ENCODE measurements around the gene ZNF688. TPM values are rescaled to one million over a fixed set of nuclear protein-coding genes. Genes with fewer than 3 reads are reported as not detected.

Gene ZNF688
- total RNA-seq, 4 donors from 2014 or later, result 9.9 to 33.0 (median 20.0) TPM

DNA sequence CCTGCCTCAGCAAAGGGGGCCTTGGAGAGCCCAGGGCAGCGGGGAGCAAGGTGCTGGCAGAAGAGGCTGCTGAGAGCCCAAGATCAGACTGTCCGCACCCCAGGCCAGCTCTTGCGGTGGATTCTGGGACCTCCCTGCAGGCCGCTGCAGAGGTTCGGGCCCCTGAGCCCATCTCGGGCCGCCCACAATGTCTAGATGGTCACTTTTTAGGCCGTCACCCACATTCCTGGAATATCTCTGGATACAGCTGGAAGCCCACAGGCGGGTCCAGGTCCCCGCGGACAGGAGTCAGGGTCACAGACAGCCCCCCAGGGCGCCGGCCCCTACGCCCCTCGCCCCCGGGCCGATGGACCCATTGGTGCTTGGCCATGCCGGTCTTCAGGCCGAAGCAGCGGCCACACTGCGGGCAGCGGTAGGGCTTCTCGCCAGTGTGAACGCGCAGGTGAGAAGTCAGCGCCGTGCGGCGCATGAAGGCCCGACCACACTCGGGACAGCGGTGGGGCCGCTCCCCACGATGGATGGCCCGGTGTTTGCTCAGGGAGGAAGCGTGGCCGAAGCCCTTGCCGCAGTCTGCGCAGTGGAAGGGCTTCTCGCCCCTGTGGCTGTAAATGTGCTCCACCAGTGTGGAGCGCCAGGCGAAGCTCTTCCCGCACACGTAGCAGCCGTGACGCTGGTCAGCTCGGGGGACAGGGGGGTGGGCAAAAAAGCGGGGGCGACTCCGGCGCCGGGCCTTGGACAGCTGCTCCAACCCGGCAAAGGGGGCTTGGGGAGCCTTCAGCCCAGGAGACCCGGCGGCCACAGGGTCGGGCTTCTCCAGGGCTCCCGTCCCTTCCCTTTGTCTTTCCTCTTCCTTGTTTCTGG is 39.0 kb downstream of the ZNF688 start:
- 94% methylated on average over 20 of the region's 57 CpGs for WGBS
- DNase-seq (ENCODE audit: low spot score in 2 of 2), result no peak
- H3K27me3 ChIP-seq, result no peaks in the 10 kb centered on the region
- peaks cover 46% of the 10 kb centered on the region for H3K4me1 ChIP-seq
- H3K4me3 ChIP-seq, result no peak overlapping the region
- no peak overlapping the region for H3K27ac ChIP-seq
- H3K9me3 ChIP-seq, result no peaks in the 10 kb centered on the region
- TF ChIP-seq POLR2AphosphoS5 (IDR thresholded peaks at IDR 0.05) (no peak), POLR2A (IDR thresholded peaks at IDR 0.05) (no peak), EP300 (IDR thresholded peaks at IDR 0.05) (no peak)
- TF ChIP-seq, protein P1, sequence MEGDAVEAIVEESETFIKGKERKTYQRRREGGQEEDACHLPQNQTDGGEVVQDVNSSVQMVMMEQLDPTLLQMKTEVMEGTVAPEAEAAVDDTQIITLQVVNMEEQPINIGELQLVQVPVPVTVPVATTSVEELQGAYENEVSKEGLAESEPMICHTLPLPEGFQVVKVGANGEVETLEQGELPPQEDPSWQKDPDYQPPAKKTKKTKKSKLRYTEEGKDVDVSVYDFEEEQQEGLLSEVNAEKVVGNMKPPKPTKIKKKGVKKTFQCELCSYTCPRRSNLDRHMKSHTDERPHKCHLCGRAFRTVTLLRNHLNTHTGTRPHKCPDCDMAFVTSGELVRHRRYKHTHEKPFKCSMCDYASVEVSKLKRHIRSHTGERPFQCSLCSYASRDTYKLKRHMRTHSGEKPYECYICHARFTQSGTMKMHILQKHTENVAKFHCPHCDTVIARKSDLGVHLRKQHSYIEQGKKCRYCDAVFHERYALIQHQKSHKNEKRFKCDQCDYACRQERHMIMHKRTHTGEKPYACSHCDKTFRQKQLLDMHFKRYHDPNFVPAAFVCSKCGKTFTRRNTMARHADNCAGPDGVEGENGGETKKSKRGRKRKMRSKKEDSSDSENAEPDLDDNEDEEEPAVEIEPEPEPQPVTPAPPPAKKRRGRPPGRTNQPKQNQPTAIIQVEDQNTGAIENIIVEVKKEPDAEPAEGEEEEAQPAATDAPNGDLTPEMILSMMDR (IDR thresholded peaks at IDR 0.05), result no peak
- peaks cover 25% of the 10 kb centered on the region for H3K36me3 ChIP-seq

DNA sequence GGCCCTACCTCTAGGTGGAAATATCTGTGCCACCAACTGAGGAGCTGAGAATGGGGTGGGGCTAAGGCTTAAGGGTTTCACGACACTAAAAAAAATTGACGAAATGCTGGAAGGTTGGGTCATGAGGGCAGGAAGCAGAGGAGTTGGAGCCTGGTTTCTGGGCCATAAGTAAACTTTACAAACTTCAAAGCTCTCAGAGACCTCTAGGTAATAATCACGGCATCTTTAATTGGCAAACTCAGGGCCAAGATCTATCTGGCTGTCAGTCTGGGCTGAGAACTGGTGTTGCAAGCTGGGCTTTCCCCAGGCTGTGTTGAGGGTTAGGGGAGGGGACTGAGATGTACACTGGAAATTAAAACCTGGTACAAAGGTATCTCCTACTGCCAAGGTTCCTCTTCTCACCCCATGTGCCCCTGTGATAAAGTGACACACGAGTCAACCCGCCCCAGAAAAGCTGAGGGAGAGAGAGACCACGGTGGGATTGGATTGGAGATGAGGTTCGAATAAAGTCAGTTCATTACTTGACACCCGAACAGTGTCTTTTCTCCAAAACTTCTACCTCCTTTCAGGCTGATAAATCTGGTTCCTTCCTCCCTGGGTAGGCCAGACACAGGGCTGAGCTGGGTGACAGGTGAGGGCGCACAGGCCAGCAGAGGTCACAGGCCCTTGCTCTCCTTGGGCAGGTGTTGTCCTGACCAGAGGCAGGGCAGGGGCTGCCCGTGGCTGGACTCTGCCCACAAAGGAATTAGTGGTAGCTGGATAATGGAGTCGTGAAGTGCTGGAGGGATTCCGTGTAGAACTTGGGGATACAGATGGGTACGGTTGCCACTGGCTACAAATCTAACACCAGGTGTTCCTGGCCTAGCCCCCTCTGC is 41.1 kb downstream of the ZNF688 start:
- whole genome bisulfite sequencing, result 56% methylated on average over 13 of the region's 13 CpGs
- no peak for DNase-seq (ENCODE audit: low spot score in 2 of 2)
- TF ChIP-seq POLR2AphosphoS5 (IDR thresholded peaks at IDR 0.05), result no peak
- no peak for TF ChIP-seq EP300 (IDR thresholded peaks at IDR 0.05)
- no peak for TF ChIP-seq POLR2A (IDR thresholded peaks at IDR 0.05)
- Histone ChIP-seq H3K4me3 (no peak overlapping the region), H3K4me1 (peaks cover 46% of the 10 kb centered on the region), H3K27me3 (no peaks in the 10 kb centered on the region), H3K9me3 (no peaks in the 10 kb centered on the region), H3K27ac (peak overlapping the region; percentile 21), H3K36me3 (peaks cover 25% of the 10 kb centered on the region)

DNA sequence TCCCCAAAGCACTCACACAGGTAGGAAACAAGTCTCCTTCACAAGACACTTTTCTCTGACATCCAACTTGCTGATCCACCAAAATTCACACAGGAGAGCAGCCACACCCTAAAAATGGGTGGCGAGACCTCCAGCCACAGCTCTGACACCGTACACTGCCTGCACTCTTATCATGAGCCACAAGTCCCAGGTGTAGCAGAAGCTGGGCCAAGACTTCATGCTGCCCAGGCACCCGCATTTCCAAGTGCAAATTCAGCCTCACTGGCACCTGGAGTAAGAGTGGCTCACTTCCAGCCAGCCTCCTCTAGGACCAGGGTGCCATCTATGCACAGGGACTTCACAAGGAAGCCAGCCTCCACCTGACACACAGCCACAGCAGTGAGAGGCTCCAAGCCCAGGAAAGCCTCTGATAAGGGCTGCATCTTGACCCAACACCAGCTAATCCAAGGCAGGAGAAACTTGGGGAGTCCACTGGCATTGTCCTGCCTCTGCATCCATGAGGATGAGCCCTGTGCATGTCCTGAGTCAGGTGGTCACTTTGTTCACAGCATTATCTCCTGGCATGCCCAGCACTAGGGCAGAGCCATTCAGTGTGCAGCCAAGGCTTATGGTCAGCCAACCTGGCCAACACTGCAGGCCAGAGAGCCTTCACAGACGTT is 42.6 kb downstream of the ZNF688 start:
- 63% methylated on average over 3 of the region's 4 CpGs for WGBS
- H3K9me3 ChIP-seq, result no peaks in the 10 kb centered on the region
- no peak for DNase-seq (ENCODE audit: low spot score in 2 of 2)
- TF ChIP-seq EP300 (IDR thresholded peaks at IDR 0.05) (no peak), POLR2AphosphoS5 (IDR thresholded peaks at IDR 0.05) (no peak), POLR2A (IDR thresholded peaks at IDR 0.05) (no peak)
- TF ChIP-seq, protein P1 (IDR thresholded peaks at IDR 0.05), result no peak
- no peaks in the 10 kb centered on the region for H3K27me3 ChIP-seq
- no peak overlapping the region for H3K4me3 ChIP-seq
- H3K36me3 ChIP-seq, result peaks cover 35% of the 10 kb centered on the region
- H3K4me1 ChIP-seq, result peaks cover 43% of the 10 kb centered on the region
- no peak overlapping the region for H3K27ac ChIP-seq

DNA sequence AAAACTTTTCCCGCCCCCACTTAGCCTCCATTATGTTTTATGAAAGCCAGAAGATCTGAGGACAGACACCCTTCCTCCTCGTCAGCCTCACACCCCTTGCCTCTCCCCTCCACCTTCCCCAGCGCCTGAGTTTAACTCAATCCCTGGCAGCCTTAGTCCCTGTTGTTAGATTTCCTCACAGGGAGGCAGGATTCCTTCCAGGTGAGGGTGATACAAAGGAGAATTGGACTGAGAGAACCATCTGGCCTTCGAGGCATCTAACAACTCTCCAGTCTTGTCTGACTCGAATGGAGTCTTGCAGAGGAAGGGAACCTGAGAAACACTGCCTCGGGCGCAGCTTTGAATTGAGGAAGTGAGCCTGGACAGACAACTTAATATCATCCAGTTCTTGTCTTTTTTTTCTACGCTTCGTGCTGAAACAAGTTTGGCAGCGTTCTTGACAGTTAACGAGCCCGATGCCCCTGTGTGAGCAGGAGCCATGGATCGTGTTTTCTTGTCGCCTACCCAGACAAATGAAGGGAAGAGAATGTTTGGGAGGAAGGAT is 43.8 kb downstream of the ZNF688 start:
- Histone ChIP-seq H3K27me3 (no peaks in the 10 kb centered on the region), H3K36me3 (peaks cover 33% of the 10 kb centered on the region), H3K27ac (peak overlapping the region; percentile 99), H3K9me3 (no peaks in the 10 kb centered on the region), H3K4me1 (peaks cover 34% of the 10 kb centered on the region), H3K4me3 (peak overlapping the region; percentile 90)
- TF ChIP-seq, protein P1 (IDR thresholded peaks at IDR 0.05), result no peak
- TF ChIP-seq POLR2A (IDR thresholded peaks at IDR 0.05), result no peak
- TF ChIP-seq POLR2AphosphoS5 (IDR thresholded peaks at IDR 0.05), result no peak
- TF ChIP-seq EP300 (IDR thresholded peaks at IDR 0.05), result no peak
- peak in 1 of 2 donors; percentile 76 for DNase-seq (ENCODE audit: low spot score in 2 of 2)
- WGBS, result 17% methylated on average over 14 of the region's 14 CpGs

Data from suprapubic skin (tissue), 4 donors.